ENCODE measurements around the gene METTL4.

METTL4 gene

GRCh38 chr18:2609604-2610003 is 38.3 kb upstream of the METTL4 start:
- H3K27me3 ChIP-seq (replicated peaks): no peaks in the 10 kb centered on the region
- no peak for DNase-seq
- no peak overlapping the region for H3K4me3 ChIP-seq (ENCODE audit: low read depth, low read length)
- no peak overlapping the region for H3K27ac ChIP-seq
- no peak for TF ChIP-seq CTCF (IDR thresholded peaks at IDR 0.05; ENCODE audit: low read depth, low read length, missing control alignments)
- peaks cover 3% of the 10 kb centered on the region for H3K36me3 ChIP-seq (replicated peaks)
- in situ Hi-C loops (cut with HindIII; ENCODE audit: low pct_ligation_motif_present, low sequenced_read_pairs): no loop called here

GRCh38 chr18:2606335-2606734 is 35.0 kb upstream of the METTL4 start:
- in situ Hi-C loops (cut with HindIII; ENCODE audit: low pct_ligation_motif_present, low sequenced_read_pairs): no loop called here
- H3K4me3 ChIP-seq (ENCODE audit: low read depth, low read length): no peak overlapping the region

GRCh38 chr18:2602844-2603243 is 31.5 kb upstream of the METTL4 start:
- no peaks in the 10 kb centered on the region for H3K27me3 ChIP-seq (replicated peaks)
- no peak overlapping the region for H3K27ac ChIP-seq
- H3K4me3 ChIP-seq (ENCODE audit: low read depth, low read length): no peak overlapping the region
- TF ChIP-seq CTCF (IDR thresholded peaks at IDR 0.05; ENCODE audit: low read depth, low read length, missing control alignments): no peak
- no peaks in the 10 kb centered on the region for H3K36me3 ChIP-seq (replicated peaks)
- in situ Hi-C loops (cut with HindIII; ENCODE audit: low pct_ligation_motif_present, low sequenced_read_pairs): no loop called here
- DNase-seq: no peak

More at GRCh38 chr18:2606335-2606734, 35.0 kb upstream of the METTL4 start:
- no peak for DNase-seq
- Histone ChIP-seq H3K27me3 (replicated peaks) (no peaks in the 10 kb centered on the region), H3K27ac (no peak overlapping the region), H3K36me3 (replicated peaks) (no peaks in the 10 kb centered on the region)
- no peak for TF ChIP-seq CTCF (IDR thresholded peaks at IDR 0.05; ENCODE audit: low read depth, low read length, missing control alignments)

- DNase-seq: no peak
- Histone ChIP-seq H3K27me3 (replicated peaks) (no peaks in the 10 kb centered on the region), H3K36me3 (replicated peaks) (no peaks in the 10 kb centered on the region), H3K4me3 (ENCODE audit: low read depth, low read length) (no peak overlapping the region), H3K27ac (no peak overlapping the region)
- in situ Hi-C loops (cut with HindIII; ENCODE audit: low pct_ligation_motif_present, low sequenced_read_pairs): no loop called here
- no peak for TF ChIP-seq CTCF (IDR thresholded peaks at IDR 0.05; ENCODE audit: low read depth, low read length, missing control alignments)
Observed at GRCh38 chr18:2597639-2598038, 26.3 kb upstream of the METTL4 start.

GRCh38 chr18:2590303-2590702 is 19.0 kb upstream of the METTL4 start:
- no peak for DNase-seq
- Histone ChIP-seq H3K27ac (no peak overlapping the region), H3K4me3 (ENCODE audit: low read depth, low read length) (no peak overlapping the region), H3K27me3 (replicated peaks) (no peaks in the 10 kb centered on the region), H3K36me3 (replicated peaks) (no peaks in the 10 kb centered on the region)
- in situ Hi-C loops (cut with HindIII; ENCODE audit: low pct_ligation_motif_present, low sequenced_read_pairs): no loop called here
- no peak for TF ChIP-seq CTCF (IDR thresholded peaks at IDR 0.05; ENCODE audit: low read depth, low read length, missing control alignments)

GRCh38 chr18:2589345-2590068 is 18.2 kb upstream of the METTL4 start:
- no peak overlapping the region for H3K4me3 ChIP-seq (ENCODE audit: low read depth, low read length)
- in situ Hi-C loops (cut with HindIII; ENCODE audit: low pct_ligation_motif_present, low sequenced_read_pairs): no loop called here
- DNase-seq: no peak
- no peak for TF ChIP-seq CTCF (IDR thresholded peaks at IDR 0.05; ENCODE audit: low read depth, low read length, missing control alignments)
- H3K27me3 ChIP-seq (replicated peaks): no peaks in the 10 kb centered on the region
- no peak overlapping the region for H3K27ac ChIP-seq
- no peaks in the 10 kb centered on the region for H3K36me3 ChIP-seq (replicated peaks)

Data from brain microvascular endothelial cell (primary cell).